A549 (cell line): ENCODE measurements around the gene SBF2.

Experiments used
- BHLHE40 ChIP-seq: IDR thresholded peaks from 2 replicates; pipeline ENCODE4 v1.6.1; 2012; ENCODE audit warnings: low read depth, low read length, inconsistent platforms
- CHD2 ChIP-seq: fragments of 150-350 bp; IDR thresholded peaks from 2 replicates; pipeline ENCODE4 v1.6.1; 2014; ENCODE audit warnings: low read length; ENCODE audit not compliant: partially characterized antibody
- KDM1A ChIP-seq: fragments of 200-600 bp; sonication (generic); IDR thresholded peaks from 2 replicates; pipeline ENCODE4 v1.6.1; 2016; ENCODE audit warnings: low read depth, mild to moderate bottlenecking
- MAFK ChIP-seq: fragments of 450-650 bp; IDR thresholded peaks from 2 replicates; pipeline ENCODE4 v1.6.1; 2014; ENCODE audit not compliant: partially characterized antibody
- NFE2L2 ChIP-seq: fragments of 150-350 bp; conservative IDR thresholded peaks from 2 replicates; pipeline ENCODE4 v1.6.1; 2014; ENCODE audit warnings: low read length
- NR3C1 ChIP-seq: fragments of >200 bp; sonication (Bioruptor Twin); formaldehyde crosslinking; IDR thresholded peaks from 3 replicates; pipeline ENCODE4 v1.6.1; 2017
- RAD21 ChIP-seq, 2 experiments: fragments of >200 bp in 1 of 2; sonication (Bioruptor Twin) in 1 of 2; formaldehyde crosslinking in 1 of 2; IDR thresholded peaks in 1 of 2; conservative IDR thresholded peaks in 1 of 2; 2 replicates in 1 of 2; 3 replicates in 1 of 2; pipeline ENCODE4 v1.6.1; 2012 to 2018; ENCODE audit warnings: inconsistent platforms in 1 of 2
- ZFP36 ChIP-seq: fragments of 450-650 bp; IDR thresholded peaks from 2 replicates; pipeline ENCODE4 v1.6.1; 2014; ENCODE audit warnings: borderline replicate concordance; ENCODE audit not compliant: partially characterized antibody
- TF ChIP-seq, protein P1 (sequence below): fragments of >200 bp; sonication (Bioruptor Twin); formaldehyde crosslinking; IDR thresholded peaks from 3 replicates; pipeline ENCODE4 v1.5.1; 2016
- TF ChIP-seq, protein P2 (sequence below): IDR thresholded peaks from 2 replicates; pipeline ENCODE4 v1.6.1; 2012

DNA sequence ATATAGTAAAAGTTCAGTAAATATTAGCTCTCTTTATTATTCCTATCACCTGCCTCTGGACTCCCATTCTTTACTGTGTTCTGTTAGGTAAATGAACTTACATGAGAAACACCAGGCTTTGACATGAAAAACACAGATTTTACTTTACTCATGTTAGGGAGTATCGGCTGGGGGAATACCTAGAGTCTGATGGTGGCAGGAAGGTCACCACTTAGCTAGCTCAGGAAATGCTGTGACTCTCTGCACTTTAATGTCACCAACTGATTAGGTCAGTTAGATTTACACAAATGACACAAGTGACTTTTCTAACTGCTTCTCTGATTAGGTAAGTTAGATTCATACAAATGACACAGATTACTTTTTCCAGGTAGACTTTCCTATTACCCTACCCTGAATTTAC lies 405.1 kb downstream of the SBF2 start:
- TF ChIP-seq NR3C1 (no peak), RAD21 (conservative IDR thresholded peaks at IDR 0.05 in 1 of 2, IDR thresholded peaks at IDR 0.05 in 1 of 2) (no peak), ZFP36 (no peak), KDM1A (no peak), CHD2 (no peak), BHLHE40 (no peak), NFE2L2 (no peak), MAFK (no peak)
- TF ChIP-seq, protein P1, sequence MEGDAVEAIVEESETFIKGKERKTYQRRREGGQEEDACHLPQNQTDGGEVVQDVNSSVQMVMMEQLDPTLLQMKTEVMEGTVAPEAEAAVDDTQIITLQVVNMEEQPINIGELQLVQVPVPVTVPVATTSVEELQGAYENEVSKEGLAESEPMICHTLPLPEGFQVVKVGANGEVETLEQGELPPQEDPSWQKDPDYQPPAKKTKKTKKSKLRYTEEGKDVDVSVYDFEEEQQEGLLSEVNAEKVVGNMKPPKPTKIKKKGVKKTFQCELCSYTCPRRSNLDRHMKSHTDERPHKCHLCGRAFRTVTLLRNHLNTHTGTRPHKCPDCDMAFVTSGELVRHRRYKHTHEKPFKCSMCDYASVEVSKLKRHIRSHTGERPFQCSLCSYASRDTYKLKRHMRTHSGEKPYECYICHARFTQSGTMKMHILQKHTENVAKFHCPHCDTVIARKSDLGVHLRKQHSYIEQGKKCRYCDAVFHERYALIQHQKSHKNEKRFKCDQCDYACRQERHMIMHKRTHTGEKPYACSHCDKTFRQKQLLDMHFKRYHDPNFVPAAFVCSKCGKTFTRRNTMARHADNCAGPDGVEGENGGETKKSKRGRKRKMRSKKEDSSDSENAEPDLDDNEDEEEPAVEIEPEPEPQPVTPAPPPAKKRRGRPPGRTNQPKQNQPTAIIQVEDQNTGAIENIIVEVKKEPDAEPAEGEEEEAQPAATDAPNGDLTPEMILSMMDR, result no peak
- TF ChIP-seq, protein P2, sequence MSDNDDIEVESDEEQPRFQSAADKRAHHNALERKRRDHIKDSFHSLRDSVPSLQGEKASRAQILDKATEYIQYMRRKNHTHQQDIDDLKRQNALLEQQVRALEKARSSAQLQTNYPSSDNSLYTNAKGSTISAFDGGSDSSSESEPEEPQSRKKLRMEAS, result no peak
